IPS-18a (cell line): ENCODE data around the gene CDPF1.

Source experiments
- H3K27ac ChIP-seq: one replicate; pipeline ENCODE4 v1.5.1; 2013; ENCODE audit warnings: low read length
- H3K27me3 ChIP-seq: one replicate; pipeline ENCODE4 v1.6.1; 2013; ENCODE audit warnings: mild to moderate bottlenecking, low read length; ENCODE audit not compliant: control insufficient read depth, insufficient read depth
- H3K36me3 ChIP-seq: one replicate; pipeline ENCODE4 v1.6.1; 2013; ENCODE audit warnings: low read depth, low read length; ENCODE audit not compliant: control insufficient read depth
- H3K4me1 ChIP-seq: one replicate; pipeline ENCODE4 v1.6.1; 2013; ENCODE audit warnings: low read depth, low read length; ENCODE audit not compliant: control insufficient read depth
- H3K4me3 ChIP-seq: one replicate; pipeline ENCODE4 v1.5.1; 2013; ENCODE audit warnings: low read length
- H3K9ac ChIP-seq: one replicate; pipeline ENCODE4 v1.6.1; 2013; ENCODE audit warnings: mild to moderate bottlenecking, low read length, moderate library complexity
- H3K9me3 ChIP-seq: one replicate; pipeline ENCODE4 v1.6.1; 2013; ENCODE audit warnings: low read depth, low read length; ENCODE audit not compliant: control insufficient read depth

CDPF1 gene

GRCh38 chr22:46230262-46230901 is 19.7 kb downstream of the CDPF1 start:
- Histone ChIP-seq H3K9ac (no peak overlapping the region), H3K4me3 (no peak overlapping the region), H3K4me1 (no peaks in the 10 kb centered on the region), H3K9me3 (no peaks in the 10 kb centered on the region), H3K36me3 (no peaks in the 10 kb centered on the region), H3K27me3 (no peaks in the 10 kb centered on the region), H3K27ac (no peak overlapping the region)

DNA sequence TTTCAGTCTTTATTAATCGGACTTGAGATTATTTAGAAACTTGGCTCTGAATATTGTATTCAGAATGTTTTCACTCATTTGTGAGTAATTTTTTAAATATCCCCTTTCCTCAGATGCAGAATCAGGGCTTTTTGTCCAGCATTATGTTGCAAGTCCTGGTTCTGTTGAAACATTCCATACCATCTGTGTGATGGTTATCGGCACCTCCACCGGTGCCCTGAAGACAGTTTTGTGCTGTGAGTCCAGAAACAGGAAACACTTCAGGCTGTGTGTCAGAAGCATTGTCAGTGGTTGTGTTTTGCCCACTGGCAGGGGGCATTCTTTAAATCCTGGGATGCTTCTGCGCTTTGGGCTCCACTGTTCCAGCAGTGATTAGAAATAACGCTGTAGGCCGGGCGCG is 20.4 kb downstream of the CDPF1 start:
- H3K9me3 ChIP-seq = no peaks in the 10 kb centered on the region
- H3K27me3 ChIP-seq = no peaks in the 10 kb centered on the region
- no peak overlapping the region for H3K27ac ChIP-seq
- no peak overlapping the region for H3K9ac ChIP-seq
- H3K4me3 ChIP-seq = no peak overlapping the region
- H3K4me1 ChIP-seq = no peaks in the 10 kb centered on the region
- no peaks in the 10 kb centered on the region for H3K36me3 ChIP-seq

GRCh38 chr22:46226577-46226976 is 23.5 kb downstream of the CDPF1 start:
- H3K36me3 ChIP-seq = no peaks in the 10 kb centered on the region
- no peaks in the 10 kb centered on the region for H3K9me3 ChIP-seq
- no peak overlapping the region for H3K4me3 ChIP-seq
- H3K9ac ChIP-seq = no peak overlapping the region
- H3K27me3 ChIP-seq = no peaks in the 10 kb centered on the region
- no peaks in the 10 kb centered on the region for H3K4me1 ChIP-seq
- H3K27ac ChIP-seq = no peak overlapping the region

- Histone ChIP-seq H3K4me3 (no peak overlapping the region), H3K9ac (no peak overlapping the region), H3K27me3 (no peaks in the 10 kb centered on the region), H3K9me3 (no peaks in the 10 kb centered on the region), H3K27ac (no peak overlapping the region), H3K4me1 (no peaks in the 10 kb centered on the region), H3K36me3 (no peaks in the 10 kb centered on the region)
Measured at GRCh38 chr22:46225631-46226030, 24.5 kb downstream of the CDPF1 start.

DNA sequence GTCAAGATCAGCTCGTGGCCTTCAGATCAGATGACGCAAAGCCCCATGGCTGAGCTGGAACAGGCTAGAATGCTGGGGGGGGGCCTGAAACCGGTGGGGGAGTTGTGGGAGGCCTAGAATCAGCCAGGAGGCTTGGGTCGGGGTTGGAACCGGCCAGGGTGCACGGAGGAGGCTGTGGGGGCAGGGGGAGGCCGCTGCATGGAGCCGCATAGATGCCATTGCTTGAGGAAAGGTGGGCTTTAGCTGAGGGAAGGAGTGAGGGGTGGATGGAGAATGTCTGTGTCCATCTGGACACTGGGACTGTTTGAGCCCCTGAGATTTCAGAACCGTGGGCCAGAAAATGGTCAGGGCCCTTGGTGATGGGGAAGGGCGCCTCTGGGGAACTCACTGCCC is 25.2 kb downstream of the CDPF1 start:
- no peak overlapping the region for H3K27ac ChIP-seq
- no peaks in the 10 kb centered on the region for H3K36me3 ChIP-seq
- no peak overlapping the region for H3K9ac ChIP-seq
- no peaks in the 10 kb centered on the region for H3K4me1 ChIP-seq
- no peak overlapping the region for H3K4me3 ChIP-seq
- H3K27me3 ChIP-seq = no peaks in the 10 kb centered on the region
- H3K9me3 ChIP-seq = no peaks in the 10 kb centered on the region

DNA sequence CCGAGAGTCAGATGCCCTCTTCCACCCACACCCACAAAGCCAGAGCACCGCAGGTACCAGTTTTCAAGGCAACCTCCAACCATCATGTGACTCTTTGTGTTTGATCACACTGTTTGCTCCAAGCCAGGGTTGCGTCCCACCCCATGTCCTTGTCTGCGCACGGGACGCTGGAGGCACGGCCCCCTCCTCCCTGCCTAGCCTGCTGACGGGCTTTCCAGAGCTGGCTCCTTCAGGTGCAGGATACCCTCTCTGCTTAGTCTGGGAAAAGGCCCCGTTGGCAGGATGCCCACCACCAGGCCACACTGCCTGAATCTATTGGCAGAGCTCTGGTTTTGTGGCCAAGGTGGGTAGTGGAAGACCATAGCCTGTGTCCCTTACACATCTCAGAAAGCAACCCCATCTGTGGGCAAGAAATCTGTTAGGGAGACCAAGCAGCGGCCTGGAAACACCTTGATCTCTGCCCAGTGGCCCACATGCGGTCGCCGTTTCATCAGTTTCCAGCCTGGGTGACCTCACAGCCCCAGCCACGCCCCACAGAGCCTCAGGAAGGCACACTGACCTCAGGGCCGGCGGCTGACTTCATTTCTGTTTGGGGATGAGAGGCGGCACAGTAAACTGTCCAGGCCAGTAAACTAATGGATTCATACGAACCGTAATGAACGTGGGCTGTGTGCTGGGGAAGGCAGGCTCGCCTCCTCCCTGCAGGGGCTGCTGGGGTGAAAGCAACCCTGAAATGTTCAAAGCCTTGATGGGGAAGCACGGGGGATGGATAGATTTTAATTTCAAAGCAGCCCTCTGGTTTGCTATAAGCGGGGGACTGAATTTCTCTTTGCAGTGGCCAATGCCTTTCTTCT is 25.8 kb downstream of the CDPF1 start:
- H3K27ac ChIP-seq = no peak overlapping the region
- no peaks in the 10 kb centered on the region for H3K9me3 ChIP-seq
- H3K27me3 ChIP-seq = no peaks in the 10 kb centered on the region
- no peaks in the 10 kb centered on the region for H3K4me1 ChIP-seq
- no peaks in the 10 kb centered on the region for H3K36me3 ChIP-seq
- H3K4me3 ChIP-seq = no peak overlapping the region
- no peak overlapping the region for H3K9ac ChIP-seq

DNA sequence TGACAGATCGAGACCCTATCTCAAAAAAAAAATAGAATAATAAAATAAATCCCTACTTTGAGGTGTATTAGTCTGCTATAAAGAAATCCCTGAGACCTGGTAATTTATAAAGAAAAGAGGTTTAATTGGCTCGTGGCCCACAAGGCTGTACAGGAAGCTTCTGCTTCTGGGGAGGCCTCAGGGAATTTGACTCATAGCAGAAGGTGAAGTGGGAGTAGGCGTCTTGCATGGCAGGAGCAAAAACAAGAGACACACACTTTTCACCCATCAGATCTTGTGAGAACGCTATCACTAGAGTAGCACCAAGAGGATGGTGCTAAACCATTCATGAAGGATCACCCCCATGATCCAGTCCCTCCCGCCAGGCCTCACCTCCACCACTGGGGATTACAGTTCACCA is 29.2 kb downstream of the CDPF1 start:
- Histone ChIP-seq H3K36me3 (no peaks in the 10 kb centered on the region), H3K27me3 (no peaks in the 10 kb centered on the region), H3K4me3 (no peak overlapping the region), H3K27ac (no peak overlapping the region), H3K9ac (no peak overlapping the region), H3K4me1 (no peaks in the 10 kb centered on the region), H3K9me3 (no peaks in the 10 kb centered on the region)

DNA sequence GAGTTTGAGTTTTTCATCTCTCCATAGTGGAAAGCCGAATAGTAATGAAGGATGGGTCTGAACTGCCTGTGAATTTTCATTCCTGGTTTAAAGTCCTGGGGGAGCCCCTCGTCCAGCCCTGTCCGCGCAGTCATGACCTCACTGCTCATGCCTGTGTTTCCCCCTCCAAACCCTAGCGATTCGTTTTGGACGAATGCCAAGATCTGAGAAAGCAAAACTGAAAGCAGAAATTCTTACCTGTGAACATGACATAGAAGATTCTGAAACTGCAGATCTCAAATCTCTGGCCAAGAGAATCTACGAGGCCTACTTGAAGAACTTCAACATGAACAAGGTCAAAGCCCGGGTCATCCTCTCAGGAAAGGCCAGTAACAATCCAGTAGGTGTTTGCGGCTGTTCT is 30.5 kb downstream of the CDPF1 start:
- Histone ChIP-seq H3K4me1 (no peaks in the 10 kb centered on the region), H3K9me3 (no peaks in the 10 kb centered on the region), H3K4me3 (no peak overlapping the region), H3K9ac (no peak overlapping the region), H3K27me3 (no peaks in the 10 kb centered on the region), H3K36me3 (no peaks in the 10 kb centered on the region), H3K27ac (no peak overlapping the region)

- no peak overlapping the region for H3K9ac ChIP-seq
- H3K4me1 ChIP-seq = no peaks in the 10 kb centered on the region
- no peaks in the 10 kb centered on the region for H3K36me3 ChIP-seq
- no peaks in the 10 kb centered on the region for H3K9me3 ChIP-seq
- no peak overlapping the region for H3K27ac ChIP-seq
- no peaks in the 10 kb centered on the region for H3K27me3 ChIP-seq
- no peak overlapping the region for H3K4me3 ChIP-seq
Measured at GRCh38 chr22:46214616-46215015, 35.5 kb downstream of the CDPF1 start.

DNA sequence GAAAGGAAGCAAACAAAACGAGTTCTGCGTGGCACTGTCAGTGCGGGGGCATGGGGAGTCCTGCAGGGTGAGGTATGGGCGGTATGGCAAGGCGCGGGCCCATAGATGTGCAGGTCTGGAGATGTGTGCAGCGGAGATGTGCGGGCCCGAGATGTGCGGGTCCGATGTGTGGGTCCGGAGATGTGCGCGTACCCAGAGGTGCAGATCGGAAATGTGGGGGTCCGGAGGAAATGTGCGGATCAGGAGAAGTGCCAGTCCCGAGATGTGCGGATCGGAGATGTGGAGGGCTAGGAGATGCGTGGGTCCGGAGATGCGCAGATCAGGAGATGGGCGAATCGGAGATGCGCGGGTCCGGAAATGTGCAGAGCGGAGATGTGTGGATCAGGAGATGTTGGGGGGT is 35.9 kb downstream of the CDPF1 start:
- no peaks in the 10 kb centered on the region for H3K9me3 ChIP-seq
- H3K36me3 ChIP-seq = no peaks in the 10 kb centered on the region
- no peaks in the 10 kb centered on the region for H3K4me1 ChIP-seq
- H3K27me3 ChIP-seq = no peaks in the 10 kb centered on the region
- H3K9ac ChIP-seq = no peak overlapping the region
- no peak overlapping the region for H3K27ac ChIP-seq
- no peak overlapping the region for H3K4me3 ChIP-seq

GRCh38 chr22:46213052-46213451 is 37.0 kb downstream of the CDPF1 start:
- Histone ChIP-seq H3K36me3 (no peaks in the 10 kb centered on the region), H3K9ac (no peak overlapping the region), H3K27ac (no peak overlapping the region), H3K4me3 (no peak overlapping the region), H3K27me3 (no peaks in the 10 kb centered on the region), H3K4me1 (no peaks in the 10 kb centered on the region), H3K9me3 (no peaks in the 10 kb centered on the region)

GRCh38 chr22:46212195-46212594 is 37.9 kb downstream of the CDPF1 start:
- no peak overlapping the region for H3K4me3 ChIP-seq
- no peaks in the 10 kb centered on the region for H3K27me3 ChIP-seq
- H3K36me3 ChIP-seq = no peaks in the 10 kb centered on the region
- H3K4me1 ChIP-seq = no peaks in the 10 kb centered on the region
- no peak overlapping the region for H3K27ac ChIP-seq
- H3K9me3 ChIP-seq = no peaks in the 10 kb centered on the region
- H3K9ac ChIP-seq = no peak overlapping the region
